Gastroesophageal sphincter (tissue), 4 donors: ENCODE results near the gene PIGBOS1. TPM values are rescaled to one million over a fixed set of nuclear protein-coding genes. Genes with fewer than 3 reads are reported as not detected.

Experiments
- ATAC-seq: fragments of 150-250 bp; one replicate; pipeline ENCODE4 v1.9.1; 2016; ENCODE audit warnings: mild to moderate bottlenecking, moderate library complexity
- H3K27ac ChIP-seq, 4 donors: fragments of 200-600 bp; sonication (generic) in 3 of 4; 1 replicate in 3 of 4; 2 replicates in 1 of 4; pipeline ENCODE4 v1.5.1; 2016 to 2019
- H3K27me3 ChIP-seq: fragments of 200-600 bp; sonication (generic); one replicate; pipeline ENCODE4 v1.5.1; 2019
- H3K36me3 ChIP-seq, 2 donors: fragments of 200-600 bp; sonication (generic); one replicate each; pipeline ENCODE4 v1.5.1; 2019; ENCODE audit warnings: control low read depth in 1 of 2
- H3K4me1 ChIP-seq, 3 donors: fragments of 200-600 bp; sonication (generic); 1 replicate in 2 of 3; 2 replicates in 1 of 3; pipeline ENCODE4 v1.5.1; 2016 to 2019; ENCODE audit warnings: control low read depth in 2 of 3
- H3K4me3 ChIP-seq, 2 donors: fragments of 200-600 bp; sonication (generic); one replicate each; pipeline ENCODE4 v1.5.1; 2019; ENCODE audit warnings: mild to moderate bottlenecking in 1 of 2, moderate library complexity in 1 of 2
- H3K9me3 ChIP-seq, 3 donors: fragments of 200-600 bp; sonication (generic); one replicate each; pipeline ENCODE4 v1.5.1; 2017 to 2019; ENCODE audit warnings: control low read depth in 2 of 3
- CTCF ChIP-seq, 4 experiments: fragments of 200-600 bp in 2 of 4; fragments of 450-650 bp in 2 of 4; sonication (generic) in 1 of 4; IDR thresholded peaks; one replicate each; pipeline ENCODE4 v1.5.1; 2017 to 2019; ENCODE audit warnings: antibody characterized with exemption in 4 of 4, mild to moderate bottlenecking in 2 of 4, moderate library complexity in 2 of 4
- EP300 ChIP-seq: sonication (generic); formaldehyde crosslinking; IDR thresholded peaks from one replicate; pipeline ENCODE4 v1.6.1; 2017; ENCODE audit warnings: antibody characterized with exemption, mild to moderate bottlenecking
- POLR2A ChIP-seq, 2 donors: fragments of 450-650 bp; IDR thresholded peaks; one replicate each; pipeline ENCODE4 v1.6.1; 2017; ENCODE audit warnings: antibody characterized with exemption in 2 of 2, mild to moderate bottlenecking in 2 of 2, moderate library complexity in 1 of 2
- POLR2AphosphoS5 ChIP-seq: sonication (generic); formaldehyde crosslinking; IDR thresholded peaks from one replicate; pipeline ENCODE4 v1.6.1; 2017; ENCODE audit warnings: antibody characterized with exemption
- WGBS, 2 donors: methylation state at CpG; one replicate each; pipeline ENCODE4 v1.1.5; 2018; ENCODE audit warnings: low coverage in 1 of 2; 5-methylcytosine and 5-hydroxymethylcytosine counted together
- total RNA-seq, 4 donors: library from RNA; depleted of rRNA; stranded (reverse); fragments of >200 nt; gene quantifications; one replicate each; pipeline ENCODE4 v1.1.0, GENCODE V29; 2016

Gene PIGBOS1
- total RNA-seq, 4 donors from 2014 or later, result 6.7 to 19.6 (median 14.7) TPM

DNA sequence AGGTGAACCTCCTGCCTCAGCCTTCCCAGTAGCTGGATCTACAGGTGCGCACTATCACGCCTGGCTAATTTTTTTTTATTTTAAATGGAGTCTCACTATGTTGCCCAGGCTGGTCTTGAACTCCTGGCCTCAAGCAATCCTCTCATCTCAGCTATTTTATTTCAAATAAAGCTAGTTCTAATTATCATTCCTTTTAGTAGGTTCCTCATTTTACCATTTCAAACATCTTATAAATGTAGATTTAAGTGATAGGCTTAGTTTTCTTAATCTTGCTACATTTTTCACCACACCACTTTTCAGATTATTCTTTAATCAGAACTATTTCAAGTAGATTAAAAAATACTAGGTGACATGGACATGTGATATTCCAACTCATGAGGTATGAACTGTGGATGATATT, 30.4 kb upstream of the PIGBOS1 start:
- Histone ChIP-seq H3K4me1 (peaks cover 0 to 6% (median 0%) of the 10 kb centered on the region in 3 donors), H3K36me3 (peaks cover 0 to 33% of the 10 kb centered on the region in 2 donors), H3K27me3 (no peaks in the 10 kb centered on the region), H3K4me3 (no peak overlapping the region), H3K9me3 (no peaks in the 10 kb centered on the region), H3K27ac (no peak overlapping the region)
- WGBS, 2 donors, result 90 to 100% methylated on average over 2 of the region's 2 CpGs
- no peak for TF ChIP-seq EP300
- no peak for ATAC-seq

DNA sequence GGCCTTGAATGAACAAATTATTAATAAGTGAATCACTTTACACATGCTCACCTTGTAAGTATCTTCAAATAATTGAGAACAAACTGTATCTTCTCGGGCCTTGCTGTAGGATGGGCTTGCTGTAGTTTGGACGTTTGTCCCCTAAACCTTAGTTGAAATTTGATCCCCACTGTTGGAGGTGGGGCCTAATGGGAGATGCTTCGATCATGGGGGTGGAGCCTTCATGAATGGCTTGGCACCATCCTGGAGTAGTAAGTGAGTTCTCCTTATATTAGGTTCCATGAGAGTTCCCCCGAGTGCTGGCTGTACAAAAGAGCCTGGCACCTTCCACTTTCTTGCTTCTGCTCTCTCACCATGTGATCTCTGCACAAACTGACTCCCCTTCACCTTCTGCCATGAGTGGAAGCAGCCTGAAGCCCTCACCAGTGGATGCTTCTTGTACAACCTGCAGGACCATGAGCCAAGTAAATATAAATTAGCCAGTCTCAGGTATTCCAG, 29.4 kb upstream of the PIGBOS1 start:
- no peak overlapping the region for H3K27ac ChIP-seq
- H3K36me3 ChIP-seq, result peaks cover 0 to 36% of the 10 kb centered on the region in 2 donors
- TF ChIP-seq POLR2AphosphoS5 (no peak), EP300 (no peak), CTCF (IDR thresholded peaks at IDR 0.05) (no peak), POLR2A (IDR thresholded peaks at IDR 0.05) (no peak)
- ATAC-seq, result no peak
- WGBS, 2 donors, result 58 to 62% methylated on average over 3 to 4 of the region's 4 CpGs
- peaks cover 0 to 4% (median 0%) of the 10 kb centered on the region in 3 donors for H3K4me1 ChIP-seq
- H3K9me3 ChIP-seq, result no peaks in the 10 kb centered on the region
- no peaks in the 10 kb centered on the region for H3K27me3 ChIP-seq
- H3K4me3 ChIP-seq, result no peak overlapping the region

GRCh38 chr15:55344206-55344605, 25.3 kb upstream of the PIGBOS1 start:
- Histone ChIP-seq H3K9me3 (no peaks in the 10 kb centered on the region), H3K27me3 (no peaks in the 10 kb centered on the region), H3K36me3 (peaks cover 0 to 58% of the 10 kb centered on the region in 2 donors), H3K27ac (no peak overlapping the region), H3K4me1 (no peaks in the 10 kb centered on the region), H3K4me3 (no peak overlapping the region)
- TF ChIP-seq POLR2AphosphoS5 (no peak), EP300 (no peak), POLR2A (IDR thresholded peaks at IDR 0.05) (no peak), CTCF (IDR thresholded peaks at IDR 0.05) (no peak)
- ATAC-seq, result no peak
- 84 to 100% methylated on average over 1 of the region's 2 CpGs for WGBS, 2 donors

GRCh38 chr15:55343168-55343567, 24.2 kb upstream of the PIGBOS1 start:
- Histone ChIP-seq H3K4me3 (no peak overlapping the region), H3K27ac (no peak overlapping the region)
- no peak for TF ChIP-seq EP300
- no peak for TF ChIP-seq POLR2A (IDR thresholded peaks at IDR 0.05)
- no peak for TF ChIP-seq CTCF (IDR thresholded peaks at IDR 0.05)
- TF ChIP-seq POLR2AphosphoS5, result no peak

DNA sequence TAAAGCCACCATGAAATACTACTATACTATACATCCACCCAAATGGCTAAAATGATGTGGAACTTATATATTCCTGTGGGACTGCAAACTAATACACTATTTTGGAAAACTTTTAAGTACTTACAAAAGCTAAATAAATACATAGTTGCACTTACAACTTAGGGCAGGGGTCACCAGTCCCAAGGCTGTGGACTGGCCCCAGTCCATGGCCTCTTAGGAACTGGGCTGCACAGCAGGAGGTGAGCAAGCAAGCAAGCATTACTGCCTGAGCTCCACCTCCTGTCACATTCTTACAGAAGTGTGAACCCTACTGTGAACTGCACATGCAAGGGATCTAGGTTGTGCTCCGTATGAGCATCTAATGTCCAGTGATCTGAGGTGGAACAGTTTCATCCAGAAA, 18.2 kb upstream of the PIGBOS1 start:
- H3K36me3 ChIP-seq, result peaks cover 0 to 84% of the 10 kb centered on the region in 2 donors
- no peak overlapping the region for H3K27ac ChIP-seq

More at GRCh38 chr15:55343168-55343567, 24.2 kb upstream of the PIGBOS1 start:
- no peak for ATAC-seq
- WGBS, 2 donors, result 40 to 46% methylated on average over 2 of the region's 2 CpGs
- no peaks in the 10 kb centered on the region for H3K27me3 ChIP-seq
- peaks cover 0 to 56% of the 10 kb centered on the region in 2 donors for H3K36me3 ChIP-seq
- H3K9me3 ChIP-seq, result no peaks in the 10 kb centered on the region
- no peaks in the 10 kb centered on the region for H3K4me1 ChIP-seq

More for the DNA sequence above, 18.2 kb upstream of the PIGBOS1 start:
- Histone ChIP-seq H3K4me1 (no peaks in the 10 kb centered on the region), H3K9me3 (no peaks in the 10 kb centered on the region), H3K27me3 (no peaks in the 10 kb centered on the region), H3K4me3 (no peak overlapping the region)
- ATAC-seq, result no peak
- WGBS, 2 donors, result 80% methylated on average over 1 of the region's 1 CpG; no CpG with 5 or more reads in 1 of the 2 donors
- TF ChIP-seq POLR2AphosphoS5 (no peak), POLR2A (IDR thresholded peaks at IDR 0.05) (no peak), EP300 (no peak), CTCF (IDR thresholded peaks at IDR 0.05) (no peak)
